Nephron progenitor cell (in vitro differentiated cells): Measurements from ENCODE around the gene CATSPERD.

Experiments used
- DNase-seq: peaks from one replicate; pipeline ENCODE4 v3.0.0; 2021
- H3K27ac Mint-ChIP-seq: 2 replicates; pipeline ENCODE4 v1.8.0; 2021; ENCODE audit warnings: mild to moderate bottlenecking, moderate library complexity, mixed read lengths
- H3K27me3 Mint-ChIP-seq: 2 replicates; pipeline ENCODE4 v1.8.0; 2021; ENCODE audit warnings: mild to moderate bottlenecking, low read depth, mixed read lengths; ENCODE audit not compliant: poor library complexity
- H3K36me3 Mint-ChIP-seq: 2 replicates; pipeline ENCODE4 v1.8.0; 2021; ENCODE audit warnings: low read depth, mixed read lengths
- H3K4me1 Mint-ChIP-seq: 2 replicates; pipeline ENCODE4 v1.8.0; 2021; ENCODE audit warnings: mixed read lengths
- H3K4me3 Mint-ChIP-seq: 2 replicates; pipeline ENCODE4 v1.8.0; 2021; ENCODE audit warnings: mild to moderate bottlenecking, moderate library complexity, mixed read lengths
- H3K9me3 Mint-ChIP-seq: 2 replicates; pipeline ENCODE4 v1.8.0; 2021; ENCODE audit warnings: mild to moderate bottlenecking, moderate library complexity, mixed read lengths
- TF ChIP-seq, protein P1 (sequence below): fragments of 200-600 bp; sonication (generic); IDR thresholded peaks from 2 replicates; pipeline ENCODE4 v1.5.0; 2021; ENCODE audit warnings: antibody characterized with exemption

The CATSPERD gene

DNA sequence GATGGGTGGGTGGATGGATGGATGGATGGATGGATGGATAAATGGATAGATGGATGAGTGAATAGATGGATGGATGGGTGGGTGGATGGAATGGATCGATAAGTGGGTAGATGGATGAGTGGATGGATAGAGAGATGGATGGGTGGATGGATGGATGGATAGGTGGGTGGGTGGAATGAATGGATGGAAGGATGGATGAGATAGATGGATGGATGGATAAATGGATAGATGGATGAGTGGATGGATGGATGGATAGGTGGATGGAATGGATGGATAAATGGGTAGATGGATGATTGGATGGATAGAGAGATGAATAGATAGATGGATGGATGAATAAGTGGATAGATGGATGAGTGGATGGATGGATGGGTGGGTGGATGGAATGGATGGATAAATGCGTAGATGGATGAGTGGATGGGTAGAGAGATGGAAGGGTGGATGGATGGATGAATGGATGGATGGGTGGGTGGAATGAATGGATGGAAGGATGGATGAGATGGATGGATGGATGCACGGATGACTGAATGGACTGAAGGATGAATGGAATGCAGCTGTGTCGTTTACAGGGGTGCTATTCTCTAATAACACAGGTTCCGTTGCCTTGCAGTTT is 42.3 kb downstream of the CATSPERD start:
- H3K4me1 Mint-ChIP-seq, result no peaks in the 10 kb centered on the region
- H3K36me3 Mint-ChIP-seq, result no peaks in the 10 kb centered on the region
- no peaks in the 10 kb centered on the region for H3K9me3 Mint-ChIP-seq
- no peak overlapping the region for H3K4me3 Mint-ChIP-seq
- DNase-seq, result no peak
- peaks cover 18% of the 10 kb centered on the region for H3K27me3 Mint-ChIP-seq
- H3K27ac Mint-ChIP-seq, result no peak overlapping the region
- TF ChIP-seq, protein P1, sequence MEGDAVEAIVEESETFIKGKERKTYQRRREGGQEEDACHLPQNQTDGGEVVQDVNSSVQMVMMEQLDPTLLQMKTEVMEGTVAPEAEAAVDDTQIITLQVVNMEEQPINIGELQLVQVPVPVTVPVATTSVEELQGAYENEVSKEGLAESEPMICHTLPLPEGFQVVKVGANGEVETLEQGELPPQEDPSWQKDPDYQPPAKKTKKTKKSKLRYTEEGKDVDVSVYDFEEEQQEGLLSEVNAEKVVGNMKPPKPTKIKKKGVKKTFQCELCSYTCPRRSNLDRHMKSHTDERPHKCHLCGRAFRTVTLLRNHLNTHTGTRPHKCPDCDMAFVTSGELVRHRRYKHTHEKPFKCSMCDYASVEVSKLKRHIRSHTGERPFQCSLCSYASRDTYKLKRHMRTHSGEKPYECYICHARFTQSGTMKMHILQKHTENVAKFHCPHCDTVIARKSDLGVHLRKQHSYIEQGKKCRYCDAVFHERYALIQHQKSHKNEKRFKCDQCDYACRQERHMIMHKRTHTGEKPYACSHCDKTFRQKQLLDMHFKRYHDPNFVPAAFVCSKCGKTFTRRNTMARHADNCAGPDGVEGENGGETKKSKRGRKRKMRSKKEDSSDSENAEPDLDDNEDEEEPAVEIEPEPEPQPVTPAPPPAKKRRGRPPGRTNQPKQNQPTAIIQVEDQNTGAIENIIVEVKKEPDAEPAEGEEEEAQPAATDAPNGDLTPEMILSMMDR, result no peak

DNA sequence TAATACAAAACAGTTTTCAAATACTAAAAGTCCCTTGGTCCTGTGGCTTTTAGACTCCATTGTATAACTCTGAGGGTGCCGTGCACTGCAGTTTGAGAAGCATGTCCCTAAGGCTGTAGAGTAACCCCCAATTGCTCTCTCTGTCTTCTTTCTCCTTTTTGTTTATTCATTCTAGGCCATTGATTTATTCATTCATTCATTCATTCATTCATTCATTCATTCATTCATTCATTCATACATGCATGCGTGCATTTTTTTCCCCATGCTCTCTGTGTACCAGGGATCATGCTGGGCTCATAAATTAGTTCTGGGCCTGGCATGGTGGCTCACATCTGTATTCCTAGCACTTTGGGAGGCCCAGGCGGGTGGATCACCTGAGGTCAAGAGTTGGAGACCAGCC is 44.8 kb downstream of the CATSPERD start:
- peaks cover 7% of the 10 kb centered on the region for H3K27me3 Mint-ChIP-seq
- no peaks in the 10 kb centered on the region for H3K36me3 Mint-ChIP-seq
- TF ChIP-seq, protein P1, result no peak
- peaks cover 5% of the 10 kb centered on the region for H3K4me1 Mint-ChIP-seq
- H3K4me3 Mint-ChIP-seq, result no peak overlapping the region
- peak overlapping the region; percentile 24 for H3K27ac Mint-ChIP-seq
- H3K9me3 Mint-ChIP-seq, result no peaks in the 10 kb centered on the region
- no peak for DNase-seq

- no peaks in the 10 kb centered on the region for H3K36me3 Mint-ChIP-seq
- H3K27me3 Mint-ChIP-seq, result peaks cover 9% of the 10 kb centered on the region
- peaks cover 5% of the 10 kb centered on the region for H3K4me1 Mint-ChIP-seq
- H3K4me3 Mint-ChIP-seq, result no peak overlapping the region
- TF ChIP-seq, protein P1, result no peak
- no peaks in the 10 kb centered on the region for H3K9me3 Mint-ChIP-seq
- no peak overlapping the region for H3K27ac Mint-ChIP-seq
- DNase-seq, result no peak
Measured at GRCh38 chr19:5767949-5768348, 47.5 kb downstream of the CATSPERD start.

GRCh38 chr19:5772416-5772815 is 52.0 kb downstream of the CATSPERD start:
- H3K36me3 Mint-ChIP-seq, result no peaks in the 10 kb centered on the region
- peaks cover 19% of the 10 kb centered on the region for H3K27me3 Mint-ChIP-seq
- TF ChIP-seq, protein P1, result no peak
- no peak overlapping the region for H3K4me3 Mint-ChIP-seq
- H3K27ac Mint-ChIP-seq, result no peak overlapping the region
- DNase-seq, result no peak
- no peaks in the 10 kb centered on the region for H3K9me3 Mint-ChIP-seq
- peaks cover 5% of the 10 kb centered on the region for H3K4me1 Mint-ChIP-seq

DNA sequence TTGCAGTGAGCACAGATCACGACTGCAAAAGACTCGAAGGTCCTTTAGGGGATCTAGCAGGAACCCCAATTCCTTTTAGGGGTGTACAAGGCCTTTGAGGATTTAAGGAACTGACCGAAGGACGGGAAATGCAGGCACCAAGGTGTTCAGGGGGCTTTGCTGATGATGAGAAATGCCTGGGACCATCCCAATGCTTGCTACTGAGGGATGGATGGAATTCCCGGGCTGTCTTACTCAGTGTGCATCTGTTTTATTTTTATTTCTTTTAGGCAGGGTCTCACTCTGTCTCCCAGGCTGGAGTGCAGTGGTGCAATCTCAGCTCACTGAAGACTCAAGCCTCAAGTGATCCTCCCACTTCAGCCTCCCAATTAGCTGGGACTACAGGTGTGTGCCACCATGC is 52.8 kb downstream of the CATSPERD start:
- peaks cover 19% of the 10 kb centered on the region for H3K27me3 Mint-ChIP-seq
- no peak overlapping the region for H3K4me3 Mint-ChIP-seq
- no peak for DNase-seq
- TF ChIP-seq, protein P1, result no peak
- H3K9me3 Mint-ChIP-seq, result no peaks in the 10 kb centered on the region
- no peaks in the 10 kb centered on the region for H3K36me3 Mint-ChIP-seq
- no peaks in the 10 kb centered on the region for H3K4me1 Mint-ChIP-seq
- no peak overlapping the region for H3K27ac Mint-ChIP-seq

DNA sequence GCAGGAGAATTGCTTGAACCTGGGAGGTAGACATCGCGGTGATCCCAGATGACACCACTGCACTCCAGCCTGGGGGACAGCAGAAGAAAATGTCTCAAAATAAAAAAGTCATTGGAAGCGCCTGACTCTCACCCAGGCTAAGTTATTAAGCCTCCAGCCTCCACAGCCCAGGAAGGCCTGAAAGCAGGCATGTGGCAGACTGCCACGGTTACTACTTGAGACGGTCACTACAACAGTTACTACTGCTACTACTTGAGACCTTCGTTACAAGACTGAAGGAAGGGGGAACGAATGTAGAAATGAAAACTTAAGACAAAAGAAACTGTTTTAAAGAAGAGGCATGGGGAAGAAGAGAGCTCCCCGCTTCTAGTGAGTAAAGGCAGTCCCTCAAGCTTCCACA is 54.5 kb downstream of the CATSPERD start:
- Mint-ChIP-seq H3K4me3 (no peak overlapping the region), H3K36me3 (no peaks in the 10 kb centered on the region), H3K27ac (no peak overlapping the region), H3K27me3 (peaks cover 19% of the 10 kb centered on the region), H3K9me3 (no peaks in the 10 kb centered on the region), H3K4me1 (no peaks in the 10 kb centered on the region)
- no peak for DNase-seq
- TF ChIP-seq, protein P1, result no peak
